ENCODE results near the gene MICALL2. TPM values are rescaled to one million over a fixed set of nuclear protein-coding genes. Genes with fewer than 3 reads are reported as not detected.
"Not testable (repeated sequence)": the region's sequence is repeated elsewhere in the genome, so short reads cannot be mapped to it uniquely, and the experiment has no call there.

The MICALL2 gene
- total RNA-seq, 4 donors from 2014 or later: 67.6 to 181 (median 97.0) TPM

DNA sequence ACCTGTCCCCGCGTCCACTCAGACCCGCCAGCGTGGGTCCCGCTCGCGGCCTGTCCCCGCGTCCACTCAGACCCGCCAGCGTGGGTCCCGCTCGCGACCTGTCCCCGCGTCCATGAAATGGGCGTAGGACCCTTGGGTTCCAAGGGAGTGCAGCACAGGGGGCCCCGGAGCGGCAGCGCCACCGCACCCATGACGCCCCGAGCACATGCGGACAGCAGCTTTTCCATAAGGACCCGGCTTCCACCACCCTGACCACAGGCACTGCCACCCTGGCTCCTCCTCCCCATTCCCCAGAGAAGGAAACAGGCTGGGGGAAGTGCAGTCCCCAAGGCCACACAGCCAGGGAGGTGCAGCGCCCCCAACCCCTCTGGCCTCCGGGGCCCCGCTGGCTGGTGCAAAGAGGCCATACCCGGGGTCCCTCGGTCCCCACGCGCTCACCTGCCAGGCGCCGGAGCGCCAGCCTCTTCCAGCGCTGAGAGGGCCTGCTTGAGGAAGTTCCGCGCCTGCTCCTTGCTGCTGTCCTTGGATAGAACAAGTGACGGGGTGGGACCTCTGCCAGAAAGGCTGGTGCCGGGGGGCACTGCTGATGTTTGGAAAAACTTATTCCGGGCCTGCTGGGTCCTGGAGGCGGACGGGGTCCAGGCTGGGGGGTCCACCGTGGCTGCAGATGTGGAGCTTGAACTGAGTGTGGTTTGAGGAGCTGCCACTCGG, 14.9 kb downstream of the MICALL2 start:
- WGBS, 2 donors (ENCODE audit: low coverage in 1 of 2): 94% methylated on average over 42 of the region's 45 CpGs; no CpG with 5 or more reads in 1 of the 2 donors
- TF ChIP-seq POLR2A (IDR thresholded peaks at IDR 0.05) (no peak), EP300 (IDR thresholded peaks at IDR 0.05; ENCODE audit: low read depth) (no peak), POLR2AphosphoS5 (IDR thresholded peaks at IDR 0.05) (no peak)
- TF ChIP-seq, protein P1, sequence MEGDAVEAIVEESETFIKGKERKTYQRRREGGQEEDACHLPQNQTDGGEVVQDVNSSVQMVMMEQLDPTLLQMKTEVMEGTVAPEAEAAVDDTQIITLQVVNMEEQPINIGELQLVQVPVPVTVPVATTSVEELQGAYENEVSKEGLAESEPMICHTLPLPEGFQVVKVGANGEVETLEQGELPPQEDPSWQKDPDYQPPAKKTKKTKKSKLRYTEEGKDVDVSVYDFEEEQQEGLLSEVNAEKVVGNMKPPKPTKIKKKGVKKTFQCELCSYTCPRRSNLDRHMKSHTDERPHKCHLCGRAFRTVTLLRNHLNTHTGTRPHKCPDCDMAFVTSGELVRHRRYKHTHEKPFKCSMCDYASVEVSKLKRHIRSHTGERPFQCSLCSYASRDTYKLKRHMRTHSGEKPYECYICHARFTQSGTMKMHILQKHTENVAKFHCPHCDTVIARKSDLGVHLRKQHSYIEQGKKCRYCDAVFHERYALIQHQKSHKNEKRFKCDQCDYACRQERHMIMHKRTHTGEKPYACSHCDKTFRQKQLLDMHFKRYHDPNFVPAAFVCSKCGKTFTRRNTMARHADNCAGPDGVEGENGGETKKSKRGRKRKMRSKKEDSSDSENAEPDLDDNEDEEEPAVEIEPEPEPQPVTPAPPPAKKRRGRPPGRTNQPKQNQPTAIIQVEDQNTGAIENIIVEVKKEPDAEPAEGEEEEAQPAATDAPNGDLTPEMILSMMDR (IDR thresholded peaks at IDR 0.05): no peak
- in situ Hi-C loops (cut with MboI; ENCODE audit: low pct_ligation_motif_present in 1 of 4, low pct_unique_long_range_greater_than_20kb in 1 of 4, low sequenced_read_pairs in 3 of 4): no loop called here
- Histone ChIP-seq H3K27ac (no peak overlapping the region), H3K9me3 (no peaks in the 10 kb centered on the region), H3K4me1 (peaks cover 0 to 19% (median 8%) of the 10 kb centered on the region in 4 donors), H3K4me3 (no peak overlapping the region), H3K36me3 (peaks cover 0 to 3% (median 2%) of the 10 kb centered on the region in 4 donors), H3K27me3 (no peaks in the 10 kb centered on the region)
- intact Hi-C loops (cut with DNase I; ENCODE audit: low total_unique reads): no loop called here
- DNase-seq: no peak

DNA sequence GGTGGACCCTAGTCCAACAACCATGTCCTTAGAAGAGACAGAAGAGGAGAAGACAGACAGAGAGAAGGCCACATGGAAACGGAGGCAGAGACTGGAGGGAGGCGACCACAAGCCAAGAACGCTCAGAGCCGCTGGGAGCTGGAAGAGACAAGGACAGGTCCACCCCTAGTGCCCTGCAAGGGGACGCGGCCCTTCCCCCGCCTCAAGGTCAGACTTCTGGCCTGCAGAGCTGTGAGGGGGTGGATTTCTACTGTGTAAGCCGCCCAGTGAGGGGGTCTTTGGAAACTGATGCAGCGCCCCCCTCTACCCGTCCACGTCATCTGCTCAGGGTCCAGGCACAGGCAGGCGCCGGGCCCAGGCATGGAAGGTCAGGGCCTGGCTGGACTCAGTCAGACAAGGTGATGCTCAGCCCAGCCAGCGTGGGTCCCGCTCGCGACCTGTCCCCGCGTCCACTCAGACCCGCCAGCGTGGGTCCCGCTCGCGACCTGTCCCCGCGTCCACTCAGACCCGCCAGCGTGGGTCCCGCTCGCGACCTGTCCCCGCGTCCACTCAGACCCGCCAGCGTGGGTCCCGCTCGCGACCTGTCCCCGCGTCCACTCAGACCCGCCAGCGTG, 15.6 kb downstream of the MICALL2 start:
- in situ Hi-C loops (cut with MboI; ENCODE audit: low pct_ligation_motif_present in 1 of 4, low pct_unique_long_range_greater_than_20kb in 1 of 4, low sequenced_read_pairs in 3 of 4); DNase-seq; H3K27ac ChIP-seq; H3K27me3 ChIP-seq; H3K9me3 ChIP-seq; H3K4me3 ChIP-seq; intact Hi-C loops (cut with DNase I; ENCODE audit: low total_unique reads); H3K36me3 ChIP-seq: not testable (repeated sequence)
- WGBS, 2 donors (ENCODE audit: low coverage in 1 of 2): 90% methylated on average over 24 of the region's 42 CpGs; no CpG with 5 or more reads in 1 of the 2 donors
- H3K4me1 ChIP-seq: peaks cover 0 to 19% (median 8%) of the 10 kb centered on the region in 4 donors

DNA sequence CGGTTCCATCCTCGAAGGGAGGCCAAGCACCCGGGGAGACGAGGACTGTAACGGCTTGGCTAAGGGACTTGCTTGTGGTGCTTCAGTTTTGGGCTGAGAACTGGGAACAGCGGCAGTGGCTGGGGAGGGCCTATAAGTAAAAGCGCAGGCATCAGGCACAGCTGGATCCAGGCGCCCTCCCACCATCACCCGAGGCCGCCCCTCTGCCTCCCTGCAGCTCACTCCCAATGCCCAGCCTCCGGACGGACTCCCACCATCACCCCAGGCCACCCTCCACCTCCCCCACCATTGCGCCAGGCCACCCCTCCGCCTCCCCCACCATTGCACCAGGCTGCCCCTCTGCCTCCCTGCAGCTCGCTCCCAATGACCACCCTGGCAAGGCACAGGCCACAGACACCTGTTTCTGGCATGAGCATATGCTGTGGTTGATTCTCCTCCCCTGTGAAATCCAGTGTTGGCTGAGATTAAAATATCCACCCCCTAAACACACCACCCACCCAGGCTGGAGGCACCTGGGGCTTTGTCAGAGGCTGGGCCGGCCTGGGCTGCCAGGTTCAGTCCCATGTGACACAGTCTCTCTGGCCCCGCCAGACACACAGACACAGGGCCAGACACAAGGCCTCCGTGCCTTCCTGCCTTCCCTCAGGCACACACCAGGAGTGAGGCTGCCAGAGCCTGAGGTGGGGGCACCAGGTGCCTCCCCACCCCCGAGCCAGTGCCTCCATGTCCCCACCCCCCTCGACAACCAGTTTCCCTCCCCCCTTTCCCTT, 16.7 kb downstream of the MICALL2 start:
- Histone ChIP-seq H3K27me3 (no peaks in the 10 kb centered on the region), H3K4me1 (peaks cover 0 to 11% (median 5%) of the 10 kb centered on the region in 4 donors), H3K9me3 (no peaks in the 10 kb centered on the region), H3K4me3 (no peak overlapping the region), H3K36me3 (peaks cover 0 to 8% (median 3%) of the 10 kb centered on the region in 4 donors), H3K27ac (no peak overlapping the region)
- in situ Hi-C loops (cut with MboI; ENCODE audit: low pct_ligation_motif_present in 1 of 4, low pct_unique_long_range_greater_than_20kb in 1 of 4, low sequenced_read_pairs in 3 of 4): no loop called here
- WGBS, 2 donors (ENCODE audit: low coverage in 1 of 2): 92 to 100% methylated on average over 1 to 17 of the region's 20 CpGs
- DNase-seq: no peak
- no peak for TF ChIP-seq POLR2A (IDR thresholded peaks at IDR 0.05)
- no peak for TF ChIP-seq POLR2AphosphoS5 (IDR thresholded peaks at IDR 0.05)
- no peak for TF ChIP-seq EP300 (IDR thresholded peaks at IDR 0.05; ENCODE audit: low read depth)
- TF ChIP-seq, protein P1 (IDR thresholded peaks at IDR 0.05): no peak
- intact Hi-C loops (cut with DNase I; ENCODE audit: low total_unique reads): no loop called here

DNA sequence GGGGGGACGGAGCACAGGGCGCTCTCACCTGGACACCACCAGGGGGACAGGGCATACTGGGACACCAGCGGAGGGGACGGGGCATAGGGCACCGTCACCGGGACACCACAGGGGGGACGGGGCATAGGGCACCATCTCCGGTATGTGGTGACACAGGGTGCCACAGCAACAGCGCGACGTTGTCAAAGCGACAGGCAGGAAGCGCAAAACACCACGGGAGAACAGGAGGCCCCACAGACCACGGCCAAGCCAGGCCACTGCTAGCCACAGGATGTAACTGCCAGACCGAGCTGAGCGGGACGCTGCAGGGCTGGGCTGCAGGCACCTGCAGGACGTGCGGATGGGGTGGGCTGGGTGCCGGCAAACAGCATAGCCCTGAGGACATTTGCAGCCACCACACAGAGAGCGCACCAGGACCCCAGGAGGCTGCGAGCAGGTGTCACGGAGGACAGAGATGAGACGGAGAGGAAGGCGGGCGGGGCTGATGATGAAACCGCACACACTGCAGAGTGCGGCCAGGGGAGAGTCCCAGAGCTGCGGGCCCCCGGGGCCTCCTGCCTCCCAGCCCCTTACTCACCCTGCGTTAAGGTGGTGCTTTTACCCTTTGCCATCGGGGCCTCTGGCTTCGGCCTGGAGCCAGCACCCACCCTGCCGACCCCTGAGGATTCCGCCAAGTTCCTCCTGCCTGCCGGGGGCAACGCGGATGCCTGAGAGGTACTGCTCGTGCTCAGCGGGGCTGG, 17.5 kb downstream of the MICALL2 start:
- in situ Hi-C loops (cut with MboI; ENCODE audit: low pct_ligation_motif_present in 1 of 4, low pct_unique_long_range_greater_than_20kb in 1 of 4, low sequenced_read_pairs in 3 of 4): no loop called here

More for the DNA sequence above, 17.5 kb downstream of the MICALL2 start:
- H3K9me3 ChIP-seq: no peaks in the 10 kb centered on the region
- H3K36me3 ChIP-seq: peaks cover 0 to 11% (median 3%) of the 10 kb centered on the region in 4 donors
- no peaks in the 10 kb centered on the region for H3K27me3 ChIP-seq
- H3K4me1 ChIP-seq: peaks cover 0 to 4% (median 2%) of the 10 kb centered on the region in 4 donors
- no peak overlapping the region for H3K27ac ChIP-seq
- H3K4me3 ChIP-seq: no peak overlapping the region
- 85% methylated on average over 36 of the region's 41 CpGs; no CpG with 5 or more reads in 1 of the 2 donors for WGBS, 2 donors (ENCODE audit: low coverage in 1 of 2)
- TF ChIP-seq EP300 (IDR thresholded peaks at IDR 0.05; ENCODE audit: low read depth): no peak
- TF ChIP-seq POLR2AphosphoS5 (IDR thresholded peaks at IDR 0.05): no peak
- DNase-seq: no peak
- intact Hi-C loops (cut with DNase I; ENCODE audit: low total_unique reads): no loop called here
